ENCODE measurements around the gene LAD1. TPM values are rescaled to one million over a fixed set of nuclear protein-coding genes. Genes with fewer than 3 reads are reported as not detected.

Gene LAD1
- total and polyA plus RNA-seq, 2 of the 4 experiments (the other 2 are of a cell fraction): under 0.01 to 0.07 TPM

DNA sequence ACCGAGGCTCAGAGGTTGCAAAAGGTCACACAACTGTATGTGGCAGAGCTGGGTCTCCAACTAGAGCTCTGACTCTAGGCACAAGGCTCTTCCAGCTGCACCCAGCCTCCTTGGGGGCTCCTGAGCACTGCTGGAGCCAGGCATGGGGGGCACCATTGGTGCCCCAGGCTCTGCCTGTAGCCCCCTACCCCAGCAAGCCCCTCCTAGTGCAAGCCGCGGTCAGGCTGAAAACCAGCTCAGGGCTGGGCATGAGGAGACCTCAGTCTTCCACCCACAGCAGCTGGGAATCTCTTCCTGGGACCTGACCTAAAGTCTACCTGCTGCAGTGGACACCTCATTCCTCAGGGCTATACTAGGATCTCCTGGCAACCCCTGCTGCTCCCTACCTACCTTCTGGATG is 36.2 kb downstream of the LAD1 start:
- H3K4me3 ChIP-seq (ENCODE audit: insufficient read depth, low read depth, low read length): no peak overlapping the region
- H3K9me1 ChIP-seq (ENCODE audit: insufficient read depth, low read length): no peaks in the 10 kb centered on the region
- H3K9ac ChIP-seq (ENCODE audit: low read depth, low read length): no peak overlapping the region
- no peaks in the 10 kb centered on the region for H3K4me1 ChIP-seq (ENCODE audit: control insufficient read depth, insufficient read depth, low read length)
- no peak overlapping the region for H4K5ac ChIP-seq (ENCODE audit: low read depth, low read length)
- WGBS, 2 experiments (ENCODE audit: extremely low coverage in 2 of 2, insufficient read length in 1 of 2): no CpG with 5 or more reads among the region's 3 CpGs
- intact Hi-C loops (cut with micrococcal nuclease): no loop called here
- no peak overlapping the region for H3K4ac ChIP-seq (ENCODE audit: low read depth, low read length)
- no TSS peak for BruUV-seq (replicated peaks)
- ATAC-seq (ENCODE audit: low read depth) (no peak), DNase-seq (no peak)
- no peak overlapping the region for H4K8ac ChIP-seq (ENCODE audit: low read depth in 2 of 2, low read length in 2 of 2)
- H2BK15ac ChIP-seq (ENCODE audit: low read depth, low read length): no peak overlapping the region
- H3K56ac ChIP-seq (ENCODE audit: extremely low read depth, insufficient read depth, low read length): no peak overlapping the region
- peaks cover 71% of the 10 kb centered on the region for H3K27me3 ChIP-seq (ENCODE audit: control insufficient read depth, insufficient read depth, low read length)
- H2AK9ac ChIP-seq (replicated peaks; ENCODE audit: low read depth, low read length, poor library complexity): no peak overlapping the region
- in situ Hi-C loops (cut with MboI; ENCODE audit: low sequenced_read_pairs): no loop called here
- H3K27ac ChIP-seq (ENCODE audit: insufficient read depth, low read length): no peak overlapping the region
- H3K14ac ChIP-seq (replicated peaks; ENCODE audit: low read depth, low read length): no peak overlapping the region
- H3K9me3 ChIP-seq (ENCODE audit: control insufficient read depth, insufficient read depth, low read length): no peaks in the 10 kb centered on the region
- TF ChIP-seq MAZ (IDR thresholded peaks at IDR 0.05; ENCODE audit: borderline replicate concordance, low read depth, low read length): no peak
- H2BK5ac ChIP-seq (ENCODE audit: low read depth, low read length, poor library complexity, severe bottlenecking): no peak overlapping the region
- dilution Hi-C loops (cut with HindIII; ENCODE audit: low sequenced_read_pairs, unreplicated experiment): no loop called here
- no peak overlapping the region for H3K18ac ChIP-seq (ENCODE audit: low read depth, low read length)
- no peak overlapping the region for H2AK5ac ChIP-seq (ENCODE audit: low read depth, low read length)
- H4K91ac ChIP-seq (ENCODE audit: insufficient read depth, low read depth, low read length): no peak overlapping the region
- no peaks in the 10 kb centered on the region; the same call in 1 of the 2 replicates for H4K20me1 ChIP-seq (ENCODE audit: insufficient read depth, low read length)
- CTCF ChIA-PET: interaction anchor here (0.6 to 1.2 kb wide), 3 partner anchors 14 to 1200 kb away, joined by 3 to 6 read pairs (median 4); no protein-coding TSS in a partner anchor
- H2BK20ac ChIP-seq (ENCODE audit: low read depth, low read length): no peak overlapping the region
- H2BK120ac ChIP-seq (ENCODE audit: low read depth, low read length): no peak overlapping the region
- POLR2A ChIA-PET (ENCODE audit: unreplicated experiment): no interaction called here
- no peak overlapping the region for H2AFZ ChIP-seq (replicated peaks; ENCODE audit: low read length, poor library complexity)
- no peak overlapping the region for H3K4me2 ChIP-seq (ENCODE audit: low read depth, low read length)
- H3K23ac ChIP-seq (ENCODE audit: low read depth, low read length): no peak overlapping the region
- no peaks in the 10 kb centered on the region for H3K79me1 ChIP-seq (ENCODE audit: low read depth in 1 of 2, low read length in 2 of 2)
- no peaks in the 10 kb centered on the region for H3K36me3 ChIP-seq (ENCODE audit: control insufficient read depth, insufficient read depth, low read length)
